CD14-positive monocyte (primary cell): ENCODE data around the gene LIN54. TPM values are rescaled to one million over a fixed set of nuclear protein-coding genes. Genes with fewer than 3 reads are reported as not detected.

ENCODE experiments used
- DNase-seq, 3 donors: peaks; one replicate each; pipeline ENCODE4 v3.0.0-alpha.2; 2011 to 2022
- H2AFZ ChIP-seq: 2 replicates; pipeline ENCODE4 v1.6.0; 2012; ENCODE audit warnings: mild to moderate bottlenecking, low read depth, low read length, inconsistent platforms; ENCODE audit not compliant: insufficient read depth, poor library complexity, severe bottlenecking
- H3K27ac ChIP-seq, 2 donors: 1 replicate in 1 of 2; 2 replicates in 1 of 2; pipeline ENCODE4 v1.5.1; 2012 to 2013; ENCODE audit warnings: low read length in 2 of 2, control low read depth in 1 of 2, inconsistent platforms in 1 of 2, low read depth in 1 of 2, mild to moderate bottlenecking in 1 of 2
- H3K27me3 ChIP-seq, 2 donors: one replicate each; pipeline versions ENCODE4 v1.6.0 to v1.6.1; 2011 to 2013; ENCODE audit warnings: low read length in 2 of 2; ENCODE audit not compliant: control insufficient read depth in 2 of 2, insufficient read depth in 2 of 2
- H3K36me3 ChIP-seq, 2 donors: replicated peaks in 1 of 2; 1 replicate in 1 of 2; 2 replicates in 1 of 2; pipeline versions ENCODE4 v1.5.1 to v1.6.1; 2012 to 2013; ENCODE audit warnings: low read length in 2 of 2, control low read depth in 1 of 2, inconsistent platforms in 1 of 2, mild to moderate bottlenecking in 1 of 2; ENCODE audit not compliant: insufficient read depth in 2 of 2, control insufficient read depth in 1 of 2
- H3K4me1 ChIP-seq, 2 donors: 1 replicate in 1 of 2; 2 replicates in 1 of 2; pipeline versions ENCODE4 v1.5.1 to v1.6.1; 2012 to 2013; ENCODE audit warnings: low read length in 2 of 2, control low read depth in 1 of 2, inconsistent platforms in 1 of 2, mild to moderate bottlenecking in 1 of 2, moderate library complexity in 1 of 2; ENCODE audit not compliant: insufficient read depth in 2 of 2, control insufficient read depth in 1 of 2
- H3K4me2 ChIP-seq: replicated peaks from 2 replicates; pipeline ENCODE3; 2012; ENCODE audit warnings: low read length, moderate library complexity, mild to moderate bottlenecking; ENCODE audit not compliant: poor library complexity, severe bottlenecking; ENCODE audit errors: extremely low read depth
- H3K4me3 ChIP-seq, 3 experiments: fragments of 200-600 bp in 1 of 3; sonication (generic) in 1 of 3; replicated peaks in 1 of 3; 1 replicate in 2 of 3; 2 replicates in 1 of 3; pipeline ENCODE4 v1.5.1; 2011 to 2013; ENCODE audit warnings: low read length in 3 of 3, mild to moderate bottlenecking in 3 of 3, control low read depth in 2 of 3, low read depth in 2 of 3, inconsistent platforms in 1 of 3, moderate library complexity in 1 of 3
- H3K79me2 ChIP-seq: 2 replicates; pipeline ENCODE4 v1.6.0; 2012; ENCODE audit warnings: mild to moderate bottlenecking, control low read depth, inconsistent platforms, low read length, moderate library complexity; ENCODE audit not compliant: insufficient read depth
- H3K9ac ChIP-seq: 2 replicates; pipeline ENCODE4 v1.6.0; 2017; ENCODE audit warnings: low read length, mild to moderate bottlenecking; ENCODE audit not compliant: insufficient read depth, poor library complexity, severe bottlenecking
- H3K9me3 ChIP-seq, 2 donors: replicated peaks in 1 of 2; 1 replicate in 1 of 2; 2 replicates in 1 of 2; pipeline versions ENCODE4 v1.5.1 to v1.6.1; 2012 to 2013; ENCODE audit warnings: low read length in 2 of 2, control low read depth in 1 of 2; ENCODE audit not compliant: control insufficient read depth in 1 of 2, insufficient read depth in 1 of 2
- H4K20me1 ChIP-seq: 2 replicates; pipeline ENCODE4 v1.6.0; 2012; ENCODE audit warnings: mild to moderate bottlenecking, low read length, control low read depth, moderate library complexity; ENCODE audit not compliant: insufficient read depth
- H3K27ac Mint-ChIP-seq, 7 donors: one replicate each; pipeline ENCODE4 v1.8.0; 2020; ENCODE audit warnings: mild to moderate bottlenecking in 7 of 7, mixed read lengths in 7 of 7, moderate library complexity in 6 of 7, inconsistent platforms in 2 of 7
- H3K27me3 Mint-ChIP-seq, 3 donors: one replicate each; pipeline ENCODE4 v1.8.0; 2021 to 2022; ENCODE audit warnings: low read depth in 3 of 3, mild to moderate bottlenecking in 3 of 3, mixed read lengths in 3 of 3, moderate library complexity in 3 of 3, inconsistent platforms in 1 of 3
- H3K36me3 Mint-ChIP-seq, 2 donors: one replicate each; pipeline ENCODE4 v1.8.0; 2020; ENCODE audit warnings: mixed read lengths in 2 of 2, inconsistent platforms in 1 of 2, mild to moderate bottlenecking in 1 of 2
- H3K4me1 Mint-ChIP-seq: one replicate; pipeline ENCODE4 v1.8.0; 2020; ENCODE audit warnings: mild to moderate bottlenecking, mixed read lengths
- H3K4me3 Mint-ChIP-seq, 2 donors: one replicate each; pipeline ENCODE4 v1.8.0; 2020; ENCODE audit warnings: mild to moderate bottlenecking in 2 of 2, mixed read lengths in 2 of 2, moderate library complexity in 1 of 2
- H3K9me3 Mint-ChIP-seq, 7 donors: one replicate each; pipeline ENCODE4 v1.8.0; 2020 to 2022; ENCODE audit warnings: mixed read lengths in 7 of 7, mild to moderate bottlenecking in 6 of 7, moderate library complexity in 6 of 7, inconsistent platforms in 2 of 7
- WGBS: methylation state at CpG from one replicate; pipeline ENCODE4 v1.1.5; 2013; ENCODE audit warnings: missing lambda C conversion rate; ENCODE audit not compliant: insufficient coverage; 5-methylcytosine and 5-hydroxymethylcytosine counted together
- intact Hi-C, 2 donors: fragments of 100-400 bp; cut with micrococcal nuclease; formaldehyde crosslinking; loops; one replicate each; pipeline versions ENCODE4 v1.15.0 to v1.15.1; 2023
- polyA plus RNA-seq, 3 donors: library from polyadenylated mRNA; depleted of rRNA in 1 of 3; unstranded in 2 of 3; stranded (reverse) in 1 of 3; fragments of 300-500 nt in 2 of 3; fragments of >200 nt in 1 of 3; fragmentation: Illumina TruSeq in 2 of 3; gene quantifications; 1 replicate in 2 of 3; 2 replicates in 1 of 3; pipeline ENCODE4 v1.2.3, GENCODE V29; 2012 to 2021
- TF ChIP-seq, protein P1 (sequence below): fragments of 200-600 bp; IDR thresholded peaks from one replicate; pipeline ENCODE4 v1.8.0; 2022; ENCODE audit warnings: antibody characterized with exemption, mild to moderate bottlenecking

The LIN54 gene
- polyA plus RNA-seq, 3 donors: 2.9 to 6.4 (median 3.7) TPM

DNA sequence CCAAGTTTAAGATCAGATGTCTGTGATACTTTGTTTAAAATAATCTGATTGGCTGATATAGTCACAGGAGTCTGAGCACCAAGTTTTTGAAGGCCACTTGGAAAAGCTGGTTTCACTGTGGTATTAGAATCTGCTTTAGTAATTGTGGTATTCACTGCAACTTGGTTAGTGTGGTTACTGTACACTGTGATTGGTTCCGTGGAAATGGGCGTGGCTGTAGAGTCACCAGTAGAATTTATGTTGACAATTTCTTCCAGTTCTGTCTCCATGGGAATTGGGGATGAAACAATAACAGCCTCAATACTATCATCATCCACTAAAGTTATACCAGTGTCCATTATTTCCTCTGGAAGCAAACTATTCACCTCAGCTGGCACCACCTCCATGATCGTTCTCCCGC is 26.2 kb downstream of the LIN54 start:
- H3K27me3 Mint-ChIP-seq: no peaks in the 10 kb centered on the region
- WGBS: no CpG with 5 or more reads among the region's 4 CpGs

DNA sequence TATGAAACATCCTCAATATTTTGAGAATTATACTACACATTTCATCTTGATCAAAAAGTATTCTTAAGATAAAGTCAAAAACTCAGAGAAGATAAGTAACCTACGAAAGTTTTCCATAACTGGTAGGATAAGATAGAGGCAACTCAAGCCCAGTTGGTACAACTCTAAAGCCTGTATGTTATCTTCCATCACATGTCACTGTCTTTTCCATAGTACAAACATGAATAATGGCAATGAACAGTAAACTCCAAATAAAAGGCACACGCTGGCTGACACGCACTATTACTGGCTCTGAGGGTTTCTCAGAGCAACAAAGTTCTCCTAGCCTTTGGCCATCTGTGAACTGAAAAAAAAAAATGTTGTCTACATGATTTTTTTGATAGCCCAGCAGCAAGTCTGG is 27.2 kb downstream of the LIN54 start:
- H3K4me3 ChIP-seq: no peak overlapping the region
- H3K27me3 ChIP-seq: no peaks in the 10 kb centered on the region
- peak overlapping the region in 1 of 2 donors; percentile 9 for H3K27ac ChIP-seq
- H3K4me2 ChIP-seq: no peak overlapping the region
- H3K9me3 ChIP-seq: no peaks in the 10 kb centered on the region
- peaks cover 63% of the 10 kb centered on the region for H3K79me2 ChIP-seq
- H3K9ac ChIP-seq: no peak overlapping the region
- DNase-seq: no peak
- peaks cover 18 to 31% of the 10 kb centered on the region in 2 donors for H3K36me3 ChIP-seq
- Mint-ChIP-seq H3K4me3 (no peak overlapping the region), H3K36me3 (peaks cover 17 to 21% of the 10 kb centered on the region in 2 donors), H3K27ac (no peak overlapping the region), H3K9me3 (no peaks in the 10 kb centered on the region), H3K4me1 (peaks cover 2% of the 10 kb centered on the region), H3K27me3 (no peaks in the 10 kb centered on the region)
- no peaks in the 10 kb centered on the region for H4K20me1 ChIP-seq
- 100% methylated on average over 1 of the region's 3 CpGs for WGBS
- H2AFZ ChIP-seq: no peak overlapping the region
- intact Hi-C loops: no loop called here
- TF ChIP-seq, protein P1, sequence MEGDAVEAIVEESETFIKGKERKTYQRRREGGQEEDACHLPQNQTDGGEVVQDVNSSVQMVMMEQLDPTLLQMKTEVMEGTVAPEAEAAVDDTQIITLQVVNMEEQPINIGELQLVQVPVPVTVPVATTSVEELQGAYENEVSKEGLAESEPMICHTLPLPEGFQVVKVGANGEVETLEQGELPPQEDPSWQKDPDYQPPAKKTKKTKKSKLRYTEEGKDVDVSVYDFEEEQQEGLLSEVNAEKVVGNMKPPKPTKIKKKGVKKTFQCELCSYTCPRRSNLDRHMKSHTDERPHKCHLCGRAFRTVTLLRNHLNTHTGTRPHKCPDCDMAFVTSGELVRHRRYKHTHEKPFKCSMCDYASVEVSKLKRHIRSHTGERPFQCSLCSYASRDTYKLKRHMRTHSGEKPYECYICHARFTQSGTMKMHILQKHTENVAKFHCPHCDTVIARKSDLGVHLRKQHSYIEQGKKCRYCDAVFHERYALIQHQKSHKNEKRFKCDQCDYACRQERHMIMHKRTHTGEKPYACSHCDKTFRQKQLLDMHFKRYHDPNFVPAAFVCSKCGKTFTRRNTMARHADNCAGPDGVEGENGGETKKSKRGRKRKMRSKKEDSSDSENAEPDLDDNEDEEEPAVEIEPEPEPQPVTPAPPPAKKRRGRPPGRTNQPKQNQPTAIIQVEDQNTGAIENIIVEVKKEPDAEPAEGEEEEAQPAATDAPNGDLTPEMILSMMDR: no peak
- H3K4me1 ChIP-seq: no peaks in the 10 kb centered on the region

More for the DNA sequence above, 26.2 kb downstream of the LIN54 start:
- H3K79me2 ChIP-seq: peaks cover 73% of the 10 kb centered on the region
- Mint-ChIP-seq H3K4me1 (peaks cover 6% of the 10 kb centered on the region), H3K9me3 (no peaks in the 10 kb centered on the region), H3K27ac (peak overlapping the region in 5 of 7 donors; percentile 24 to 77 (median 58)), H3K4me3 (no peak overlapping the region), H3K36me3 (peaks cover 14 to 21% of the 10 kb centered on the region in 2 donors)
- no peaks in the 10 kb centered on the region for H3K9me3 ChIP-seq
- no peak overlapping the region for H2AFZ ChIP-seq
- intact Hi-C loops: no loop called here
- no peak overlapping the region for H3K4me3 ChIP-seq
- H3K9ac ChIP-seq: no peak overlapping the region
- H4K20me1 ChIP-seq: no peaks in the 10 kb centered on the region
- peak; percentile 8 to 13 (median 9) for DNase-seq
- H3K36me3 ChIP-seq: peaks cover 14 to 26% of the 10 kb centered on the region in 2 donors
- H3K4me1 ChIP-seq: peaks cover under 1 to 5% of the 10 kb centered on the region in 2 donors
- TF ChIP-seq, protein P1: no peak
- no peak overlapping the region for H3K4me2 ChIP-seq
- H3K27me3 ChIP-seq: no peaks in the 10 kb centered on the region
- peak overlapping the region in 1 of 2 donors; percentile 42 for H3K27ac ChIP-seq
